CD4-positive, CD25-positive, alpha-beta regulatory T cell (primary cell): Measurements from ENCODE around the gene STARD13. TPM values are rescaled to one million over a fixed set of nuclear protein-coding genes. Genes with fewer than 3 reads are reported as not detected.
"Not testable (repeated sequence)": the region's sequence is repeated elsewhere in the genome, so short reads cannot be mapped to it uniquely, and the experiment has no call there.

Source experiments
- ATAC-seq, 2 donors: fragments of 150-1000 bp; cut with Tn5 transposase; one replicate each; pipeline ENCODE4 v1.10.0; 2021; ENCODE audit warnings: low read depth in 2 of 2, moderate number of reproducible peaks in 2 of 2, moderate library complexity in 1 of 2
- DNase-seq, 3 donors: peaks; one replicate each; pipeline versions ENCODE4 v3.0.0 to v3.0.0-alpha.2; 2012 to 2022; ENCODE audit warnings: mixed read lengths in 1 of 3
- H3K27ac ChIP-seq: one replicate; pipeline ENCODE4 v1.7.0; 2013; ENCODE audit warnings: mild to moderate bottlenecking, low read length; ENCODE audit not compliant: insufficient read depth, poor library complexity, severe bottlenecking
- H3K27me3 ChIP-seq: one replicate; pipeline ENCODE4 v1.7.0; 2013; ENCODE audit warnings: low read length; ENCODE audit not compliant: control insufficient read depth, insufficient read depth
- H3K36me3 ChIP-seq: one replicate; pipeline ENCODE4 v1.7.0; 2013; ENCODE audit warnings: mild to moderate bottlenecking, low read length, moderate library complexity; ENCODE audit not compliant: control insufficient read depth, insufficient read depth
- H3K4me1 ChIP-seq: 2 replicates; pipeline ENCODE4 v1.7.0; 2013; ENCODE audit warnings: mild to moderate bottlenecking, low read length; ENCODE audit not compliant: insufficient read depth, control insufficient read depth, poor library complexity, severe bottlenecking
- H3K4me3 ChIP-seq: one replicate; pipeline ENCODE4 v1.7.0; 2013; ENCODE audit warnings: low read depth, mild to moderate bottlenecking, low read length, moderate library complexity
- H3K9me3 ChIP-seq, 2 experiments: 1 replicate in 1 of 2; 2 replicates in 1 of 2; pipeline ENCODE4 v1.7.0; 2013; ENCODE audit warnings: low read length in 2 of 2, mild to moderate bottlenecking in 1 of 2, moderate library complexity in 1 of 2; ENCODE audit not compliant: control insufficient read depth in 2 of 2
- H3K27ac Mint-ChIP-seq, 3 donors: one replicate each; pipeline ENCODE4 v1.8.0; 2020 to 2022; ENCODE audit warnings: mild to moderate bottlenecking in 3 of 3, mixed read lengths in 3 of 3, moderate library complexity in 2 of 3
- H3K27me3 Mint-ChIP-seq: one replicate; pipeline ENCODE4 v1.8.0; 2022; ENCODE audit warnings: mild to moderate bottlenecking, mixed read lengths
- H3K36me3 Mint-ChIP-seq: one replicate; pipeline ENCODE4 v1.8.0; 2020; ENCODE audit warnings: mixed read lengths
- H3K4me1 Mint-ChIP-seq, 4 donors: one replicate each; pipeline ENCODE4 v1.8.0; 2020 to 2022; ENCODE audit warnings: mixed read lengths in 4 of 4, mild to moderate bottlenecking in 1 of 4
- H3K4me3 Mint-ChIP-seq, 4 donors: one replicate each; pipeline ENCODE4 v1.8.0; 2020 to 2022; ENCODE audit warnings: mild to moderate bottlenecking in 4 of 4, mixed read lengths in 4 of 4, moderate library complexity in 3 of 4
- H3K9me3 Mint-ChIP-seq, 7 donors: one replicate each; pipeline ENCODE4 v1.8.0; 2020 to 2022; ENCODE audit warnings: mixed read lengths in 7 of 7, mild to moderate bottlenecking in 3 of 7, moderate library complexity in 2 of 7
- polyA plus RNA-seq, 4 donors: library from polyadenylated mRNA; unstranded; fragments of 300-500 nt; fragmentation: Illumina TruSeq; gene quantifications; one replicate each; pipeline ENCODE4 v1.2.3, GENCODE V29; 2021
- total RNA-seq: library from RNA; stranded (reverse); gene quantifications from one replicate; pipeline ENCODE4 v1.2.3, GENCODE V29; 2022

Gene STARD13
- total and polyA plus RNA-seq, 5 donors from 2014 or later = not detected

GRCh38 chr13:33165787-33166186, 119.8 kb downstream of the STARD13 start:
- peaks cover 4% of the 10 kb centered on the region for H3K36me3 Mint-ChIP-seq
- H3K4me1 ChIP-seq = no peaks in the 10 kb centered on the region
- H3K27ac ChIP-seq = no peak overlapping the region
- no peak for ATAC-seq
- DNase-seq = no peak
- H3K4me1 Mint-ChIP-seq = no peaks in the 10 kb centered on the region
- no peaks in the 10 kb centered on the region for H3K36me3 ChIP-seq
- no peaks in the 10 kb centered on the region for H3K27me3 ChIP-seq
- H3K4me3 Mint-ChIP-seq = no peak overlapping the region
- peaks cover 14% of the 10 kb centered on the region for H3K27me3 Mint-ChIP-seq
- H3K9me3 ChIP-seq = peaks cover 0 to 2% of the 10 kb centered on the region in 2 experiments
- H3K9me3 Mint-ChIP-seq = peaks cover 0 to 14% (median 3%) of the 10 kb centered on the region in 7 donors
- H3K4me3 ChIP-seq = no peak overlapping the region
- H3K27ac Mint-ChIP-seq = no peak overlapping the region

- no peak for ATAC-seq
- no peaks in the 10 kb centered on the region for H3K36me3 ChIP-seq
- no peak overlapping the region for H3K4me3 Mint-ChIP-seq
Measured at GRCh38 chr13:33164331-33164730, 121.2 kb downstream of the STARD13 start.

GRCh38 chr13:33162725-33163124, 122.8 kb downstream of the STARD13 start:
- H3K9me3 Mint-ChIP-seq = peaks cover 0 to 14% (median 6%) of the 10 kb centered on the region in 7 donors
- H3K36me3 Mint-ChIP-seq, ATAC-seq, H3K36me3 ChIP-seq, H3K27ac ChIP-seq, H3K4me1 ChIP-seq, H3K4me3 Mint-ChIP-seq, DNase-seq, H3K4me3 ChIP-seq, H3K4me1 Mint-ChIP-seq, H3K9me3 ChIP-seq, H3K27me3 ChIP-seq, H3K27me3 Mint-ChIP-seq, H3K27ac Mint-ChIP-seq: not testable (repeated sequence)

More at GRCh38 chr13:33164331-33164730, 121.2 kb downstream of the STARD13 start:
- Mint-ChIP-seq H3K9me3 (peaks cover 0 to 14% (median 3%) of the 10 kb centered on the region in 7 donors), H3K4me1 (no peaks in the 10 kb centered on the region), H3K36me3 (peaks cover 4% of the 10 kb centered on the region), H3K27me3 (peaks cover under 1% of the 10 kb centered on the region), H3K27ac (no peak overlapping the region)
- Histone ChIP-seq H3K9me3 (peaks cover 0 to 2% of the 10 kb centered on the region in 2 experiments), H3K4me3 (no peak overlapping the region), H3K27me3 (no peaks in the 10 kb centered on the region), H3K4me1 (no peaks in the 10 kb centered on the region), H3K27ac (no peak overlapping the region)
- no peak for DNase-seq

- Mint-ChIP-seq H3K9me3 (peaks cover 0 to 14% (median 6%) of the 10 kb centered on the region in 7 donors), H3K27me3 (peaks cover under 1% of the 10 kb centered on the region), H3K4me3 (no peak overlapping the region), H3K27ac (no peak overlapping the region), H3K36me3 (peaks cover 4% of the 10 kb centered on the region), H3K4me1 (no peaks in the 10 kb centered on the region)
- Histone ChIP-seq H3K36me3 (no peaks in the 10 kb centered on the region), H3K27ac (no peak overlapping the region), H3K4me3 (no peak overlapping the region), H3K27me3 (no peaks in the 10 kb centered on the region), H3K4me1 (no peaks in the 10 kb centered on the region), H3K9me3 (peaks cover 0 to 2% of the 10 kb centered on the region in 2 experiments)
- DNase-seq (no peak), ATAC-seq (no peak)
Measured at GRCh38 chr13:33158816-33159215, 126.7 kb downstream of the STARD13 start.

GRCh38 chr13:33158271-33158670, 127.3 kb downstream of the STARD13 start:
- H3K27ac Mint-ChIP-seq = no peak overlapping the region
- Histone ChIP-seq H3K4me1 (no peaks in the 10 kb centered on the region), H3K9me3 (peaks cover 0 to 2% of the 10 kb centered on the region in 2 experiments), H3K4me3 (no peak overlapping the region), H3K27me3 (no peaks in the 10 kb centered on the region), H3K36me3 (no peaks in the 10 kb centered on the region), H3K27ac (no peak overlapping the region)
- H3K36me3 Mint-ChIP-seq = peaks cover 4% of the 10 kb centered on the region
- no peaks in the 10 kb centered on the region for H3K4me1 Mint-ChIP-seq
- no peak overlapping the region for H3K4me3 Mint-ChIP-seq
- peaks cover 4% of the 10 kb centered on the region for H3K27me3 Mint-ChIP-seq
- peaks cover 0 to 14% (median 6%) of the 10 kb centered on the region in 7 donors for H3K9me3 Mint-ChIP-seq
- DNase-seq = no peak
- no peak for ATAC-seq

GRCh38 chr13:33154911-33155310, 130.6 kb downstream of the STARD13 start:
- Mint-ChIP-seq H3K27me3 (peaks cover 4% of the 10 kb centered on the region), H3K4me1 (no peaks in the 10 kb centered on the region), H3K36me3 (no peaks in the 10 kb centered on the region), H3K4me3 (no peak overlapping the region), H3K27ac (no peak overlapping the region), H3K9me3 (peaks cover 0 to 2% (median 0%) of the 10 kb centered on the region in 7 donors)
- Histone ChIP-seq H3K4me3 (no peak overlapping the region), H3K27me3 (no peaks in the 10 kb centered on the region), H3K4me1 (no peaks in the 10 kb centered on the region), H3K9me3 (no peaks in the 10 kb centered on the region), H3K27ac (no peak overlapping the region), H3K36me3 (no peaks in the 10 kb centered on the region)
- no peak for ATAC-seq
- DNase-seq = no peak

GRCh38 chr13:33153421-33154404, 131.8 kb downstream of the STARD13 start:
- peaks cover 4% of the 10 kb centered on the region for H3K27me3 Mint-ChIP-seq
- Histone ChIP-seq H3K27me3 (no peaks in the 10 kb centered on the region), H3K4me3 (no peak overlapping the region), H3K36me3 (no peaks in the 10 kb centered on the region), H3K27ac (no peak overlapping the region), H3K4me1 (no peaks in the 10 kb centered on the region), H3K9me3 (no peaks in the 10 kb centered on the region)
- H3K4me1 Mint-ChIP-seq = no peaks in the 10 kb centered on the region
- H3K9me3 Mint-ChIP-seq = peaks cover 0 to 2% (median 0%) of the 10 kb centered on the region in 7 donors
- ATAC-seq (no peak), DNase-seq (no peak)
- H3K4me3 Mint-ChIP-seq = no peak overlapping the region
- H3K36me3 Mint-ChIP-seq = no peaks in the 10 kb centered on the region
- H3K27ac Mint-ChIP-seq = no peak overlapping the region
